ENCODE results near the gene SLFN14.

DNA sequence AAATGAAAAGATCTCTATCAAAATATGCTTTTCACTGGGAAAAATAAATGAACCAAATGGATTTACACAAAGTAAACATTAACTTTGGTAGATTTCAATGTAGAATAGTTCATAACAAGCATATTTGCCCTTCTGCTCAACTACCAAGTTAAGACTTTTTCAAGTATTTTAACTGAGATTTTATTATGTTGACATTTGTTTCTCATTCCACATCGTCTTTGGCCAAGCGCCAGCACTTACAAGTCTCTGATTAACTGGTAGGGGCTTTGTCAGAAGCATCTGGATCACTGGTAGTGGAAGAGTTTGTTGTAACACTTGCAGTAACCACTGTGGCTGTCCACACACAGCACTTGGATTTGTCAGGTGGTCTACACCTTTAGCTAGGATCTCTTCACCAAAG is 46.1 kb downstream of the SLFN14 start:
- TF ChIP-seq, protein P1, sequence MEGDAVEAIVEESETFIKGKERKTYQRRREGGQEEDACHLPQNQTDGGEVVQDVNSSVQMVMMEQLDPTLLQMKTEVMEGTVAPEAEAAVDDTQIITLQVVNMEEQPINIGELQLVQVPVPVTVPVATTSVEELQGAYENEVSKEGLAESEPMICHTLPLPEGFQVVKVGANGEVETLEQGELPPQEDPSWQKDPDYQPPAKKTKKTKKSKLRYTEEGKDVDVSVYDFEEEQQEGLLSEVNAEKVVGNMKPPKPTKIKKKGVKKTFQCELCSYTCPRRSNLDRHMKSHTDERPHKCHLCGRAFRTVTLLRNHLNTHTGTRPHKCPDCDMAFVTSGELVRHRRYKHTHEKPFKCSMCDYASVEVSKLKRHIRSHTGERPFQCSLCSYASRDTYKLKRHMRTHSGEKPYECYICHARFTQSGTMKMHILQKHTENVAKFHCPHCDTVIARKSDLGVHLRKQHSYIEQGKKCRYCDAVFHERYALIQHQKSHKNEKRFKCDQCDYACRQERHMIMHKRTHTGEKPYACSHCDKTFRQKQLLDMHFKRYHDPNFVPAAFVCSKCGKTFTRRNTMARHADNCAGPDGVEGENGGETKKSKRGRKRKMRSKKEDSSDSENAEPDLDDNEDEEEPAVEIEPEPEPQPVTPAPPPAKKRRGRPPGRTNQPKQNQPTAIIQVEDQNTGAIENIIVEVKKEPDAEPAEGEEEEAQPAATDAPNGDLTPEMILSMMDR (IDR thresholded peaks at IDR 0.05), result no peak
- TF ChIP-seq, protein P2, sequence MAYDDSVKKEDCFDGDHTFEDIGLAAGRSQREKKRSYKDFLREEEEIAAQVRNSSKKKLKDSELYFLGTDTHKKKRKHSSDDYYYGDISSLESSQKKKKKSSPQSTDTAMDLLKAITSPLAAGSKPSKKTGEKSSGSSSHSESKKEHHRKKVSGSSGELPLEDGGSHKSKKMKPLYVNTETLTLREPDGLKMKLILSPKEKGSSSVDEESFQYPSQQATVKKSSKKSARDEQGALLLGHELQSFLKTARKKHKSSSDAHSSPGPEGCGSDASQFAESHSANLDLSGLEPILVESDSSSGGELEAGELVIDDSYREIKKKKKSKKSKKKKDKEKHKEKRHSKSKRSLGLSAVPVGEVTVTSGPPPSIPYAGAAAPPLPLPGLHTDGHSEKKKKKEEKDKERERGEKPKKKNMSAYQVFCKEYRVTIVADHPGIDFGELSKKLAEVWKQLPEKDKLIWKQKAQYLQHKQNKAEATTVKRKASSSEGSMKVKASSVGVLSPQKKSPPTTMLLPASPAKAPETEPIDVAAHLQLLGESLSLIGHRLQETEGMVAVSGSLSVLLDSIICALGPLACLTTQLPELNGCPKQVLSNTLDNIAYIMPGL (CRISPR knock-in tag; IDR thresholded peaks at IDR 0.05; ENCODE audit: borderline replicate concordance), result no peak
- no peak for TF ChIP-seq RAD21 (conservative IDR thresholded peaks at IDR 0.05 in 1 of 2, IDR thresholded peaks at IDR 0.05 in 1 of 2)
- no peak for TF ChIP-seq FOSL2 (IDR thresholded peaks at IDR 0.05)
- TF ChIP-seq FOSL2 (CRISPR knock-in tag; IDR thresholded peaks at IDR 0.05), result no peak
- no peak for TF ChIP-seq MAFK (IDR thresholded peaks at IDR 0.05; ENCODE audit: partially characterized antibody)
- TF ChIP-seq HDAC2 (IDR thresholded peaks at IDR 0.05), result no peak
- no peak for TF ChIP-seq CHD2 (IDR thresholded peaks at IDR 0.05; ENCODE audit: low read length, partially characterized antibody)
- no peak for TF ChIP-seq POLR2A (IDR thresholded peaks at IDR 0.05; ENCODE audit: low read length)
